Naive B cell (primary cell): ENCODE data around the gene GP5. TPM values are rescaled to one million over a fixed set of nuclear protein-coding genes. Genes with fewer than 3 reads are reported as not detected.

Experiments used
- ATAC-seq, 2 donors: fragments of 150-1000 bp; cut with Tn5 transposase; 2 replicates each; pipeline ENCODE4 v1.10.0; 2021; ENCODE audit warnings: low read depth in 2 of 2, mild to moderate bottlenecking in 2 of 2, moderate library complexity in 2 of 2
- DNase-seq: peaks from one replicate; pipeline ENCODE4 v3.0.0; 2022
- H3K27ac Mint-ChIP-seq, 6 donors: one replicate each; pipeline ENCODE4 v1.8.0; 2020 to 2022; ENCODE audit warnings: mild to moderate bottlenecking in 6 of 6, mixed read lengths in 6 of 6, moderate library complexity in 5 of 6, inconsistent platforms in 2 of 6
- H3K27me3 Mint-ChIP-seq, 3 donors: one replicate each; pipeline ENCODE4 v1.8.0; 2021 to 2022; ENCODE audit warnings: mixed read lengths in 3 of 3, mild to moderate bottlenecking in 1 of 3
- H3K36me3 Mint-ChIP-seq, 2 donors: one replicate each; pipeline ENCODE4 v1.8.0; 2020 to 2022; ENCODE audit warnings: mixed read lengths in 2 of 2, inconsistent platforms in 1 of 2, mild to moderate bottlenecking in 1 of 2
- H3K4me1 Mint-ChIP-seq, 3 donors: one replicate each; pipeline ENCODE4 v1.8.0; 2020 to 2022; ENCODE audit warnings: mixed read lengths in 3 of 3, inconsistent platforms in 1 of 3, mild to moderate bottlenecking in 1 of 3, moderate library complexity in 1 of 3
- H3K4me3 Mint-ChIP-seq, 8 donors: one replicate each; pipeline ENCODE4 v1.8.0; 2020 to 2022; ENCODE audit warnings: mild to moderate bottlenecking in 8 of 8, mixed read lengths in 8 of 8, moderate library complexity in 8 of 8, inconsistent platforms in 2 of 8
- H3K9me3 Mint-ChIP-seq, 7 donors: one replicate each; pipeline ENCODE4 v1.8.0; 2020 to 2022; ENCODE audit warnings: mixed read lengths in 7 of 7, mild to moderate bottlenecking in 5 of 7, inconsistent platforms in 2 of 7, moderate library complexity in 1 of 7
- polyA plus RNA-seq, 6 donors: library from polyadenylated mRNA; unstranded; fragments of 300-500 nt; fragmentation: Illumina TruSeq; gene quantifications; one replicate each; pipeline ENCODE4 v1.2.3, GENCODE V29; 2021; ENCODE audit warnings: low read depth in 6 of 6

GP5 gene
- polyA plus RNA-seq, 6 donors from 2014 or later = 0.17 to 0.21 TPM; not detected in 4

- peaks cover 8 to 11% of the 10 kb centered on the region in 2 donors for H3K36me3 Mint-ChIP-seq
- peaks cover 22 to 34% (median 30%) of the 10 kb centered on the region in 3 donors for H3K4me1 Mint-ChIP-seq
- ATAC-seq = no peak
- peaks cover 33 to 75% (median 44%) of the 10 kb centered on the region in 3 donors for H3K27me3 Mint-ChIP-seq
- peaks cover 5 to 14% (median 10%) of the 10 kb centered on the region in 7 donors for H3K9me3 Mint-ChIP-seq
- no peak overlapping the region for H3K27ac Mint-ChIP-seq
- no peak for DNase-seq
- peak overlapping the region in 7 of 8 donors; percentile 30 to 86 (median 57) for H3K4me3 Mint-ChIP-seq
These were observed 3.9 kb downstream of the GP5 start for GRCh38 chr3:194395212-194395611.

GRCh38 chr3:194392576-194392975, 6.5 kb downstream of the GP5 start:
- Mint-ChIP-seq H3K9me3 (peaks cover 5 to 23% (median 14%) of the 10 kb centered on the region in 7 donors), H3K4me1 (peaks cover 7 to 20% (median 11%) of the 10 kb centered on the region in 3 donors), H3K4me3 (no peak overlapping the region), H3K27ac (peak overlapping the region in 1 of 6 donors; percentile 67), H3K27me3 (peaks cover 23 to 64% (median 39%) of the 10 kb centered on the region in 3 donors), H3K36me3 (peaks cover 8 to 12% of the 10 kb centered on the region in 2 donors)
- ATAC-seq = no peak
- DNase-seq = no peak

GRCh38 chr3:194390835-194391234, 8.2 kb downstream of the GP5 start:
- Mint-ChIP-seq H3K27me3 (peaks cover 15 to 52% (median 36%) of the 10 kb centered on the region in 3 donors), H3K27ac (no peak overlapping the region), H3K4me1 (peaks cover 0 to 4% (median 0%) of the 10 kb centered on the region in 3 donors), H3K4me3 (no peak overlapping the region), H3K36me3 (peaks cover 8 to 12% of the 10 kb centered on the region in 2 donors), H3K9me3 (peaks cover 5 to 23% (median 14%) of the 10 kb centered on the region in 7 donors)
- no peak for DNase-seq
- no peak for ATAC-seq

- H3K36me3 Mint-ChIP-seq = peaks cover 8 to 12% of the 10 kb centered on the region in 2 donors
- no peak overlapping the region for H3K27ac Mint-ChIP-seq
- DNase-seq = no peak
These were observed 9.8 kb downstream of the GP5 start for GRCh38 chr3:194389269-194389668.

GRCh38 chr3:194387926-194388418, 11.1 kb downstream of the GP5 start:
- ATAC-seq = no peak
- Mint-ChIP-seq H3K4me1 (no peaks in the 10 kb centered on the region), H3K36me3 (peaks cover 8 to 12% of the 10 kb centered on the region in 2 donors), H3K4me3 (no peak overlapping the region), H3K27ac (no peak overlapping the region), H3K9me3 (peaks cover 5 to 23% (median 14%) of the 10 kb centered on the region in 7 donors), H3K27me3 (peaks cover 13 to 61% (median 49%) of the 10 kb centered on the region in 3 donors)
- no peak for DNase-seq

More at GRCh38 chr3:194389269-194389668, 9.8 kb downstream of the GP5 start:
- H3K4me1 Mint-ChIP-seq = no peaks in the 10 kb centered on the region
- H3K4me3 Mint-ChIP-seq = no peak overlapping the region
- H3K27me3 Mint-ChIP-seq = peaks cover 13 to 49% (median 38%) of the 10 kb centered on the region in 3 donors
- H3K9me3 Mint-ChIP-seq = peaks cover 5 to 23% (median 14%) of the 10 kb centered on the region in 7 donors
- ATAC-seq = no peak

- no peak overlapping the region for H3K4me3 Mint-ChIP-seq
- peaks cover 5 to 23% (median 14%) of the 10 kb centered on the region in 7 donors for H3K9me3 Mint-ChIP-seq
- H3K27ac Mint-ChIP-seq = no peak overlapping the region
- H3K4me1 Mint-ChIP-seq = no peaks in the 10 kb centered on the region
- peaks cover 13 to 62% (median 56%) of the 10 kb centered on the region in 3 donors for H3K27me3 Mint-ChIP-seq
- H3K36me3 Mint-ChIP-seq = peaks cover 8 to 12% of the 10 kb centered on the region in 2 donors
- no peak for ATAC-seq
- no peak for DNase-seq
These were observed 11.8 kb downstream of the GP5 start for GRCh38 chr3:194387276-194387675.

- Mint-ChIP-seq H3K27ac (no peak overlapping the region), H3K9me3 (peaks cover 5 to 23% (median 14%) of the 10 kb centered on the region in 7 donors), H3K27me3 (peaks cover 13 to 60% (median 57%) of the 10 kb centered on the region in 3 donors), H3K4me1 (no peaks in the 10 kb centered on the region), H3K36me3 (peaks cover 8 to 12% of the 10 kb centered on the region in 2 donors), H3K4me3 (no peak overlapping the region)
- no peak for DNase-seq
- ATAC-seq = no peak
These were observed 12.4 kb downstream of the GP5 start for GRCh38 chr3:194386648-194387047.

- ATAC-seq (no peak), DNase-seq (no peak)
- Mint-ChIP-seq H3K4me1 (no peaks in the 10 kb centered on the region), H3K27me3 (peaks cover 13 to 62% (median 57%) of the 10 kb centered on the region in 3 donors), H3K4me3 (no peak overlapping the region), H3K27ac (no peak overlapping the region), H3K36me3 (peaks cover 8 to 9% of the 10 kb centered on the region in 2 donors), H3K9me3 (peaks cover 5 to 18% (median 10%) of the 10 kb centered on the region in 7 donors)
These were observed 13.0 kb downstream of the GP5 start for GRCh38 chr3:194386066-194386465.

- ATAC-seq (no peak), DNase-seq (no peak)
- no peaks in the 10 kb centered on the region for H3K36me3 Mint-ChIP-seq
- H3K27me3 Mint-ChIP-seq = peaks cover 15 to 59% (median 54%) of the 10 kb centered on the region in 3 donors
- no peak overlapping the region for H3K27ac Mint-ChIP-seq
- no peak overlapping the region for H3K4me3 Mint-ChIP-seq
- H3K9me3 Mint-ChIP-seq = peaks cover 0 to 4% (median 0%) of the 10 kb centered on the region in 7 donors
- no peaks in the 10 kb centered on the region for H3K4me1 Mint-ChIP-seq
These were observed 14.5 kb downstream of the GP5 start for GRCh38 chr3:194384569-194385001.

GRCh38 chr3:194384156-194384555, 14.9 kb downstream of the GP5 start:
- no peak for ATAC-seq
- H3K27ac Mint-ChIP-seq = no peak overlapping the region
- H3K27me3 Mint-ChIP-seq = peaks cover 15 to 54% (median 50%) of the 10 kb centered on the region in 3 donors
- H3K4me1 Mint-ChIP-seq = no peaks in the 10 kb centered on the region
- no peak overlapping the region for H3K4me3 Mint-ChIP-seq
- no peaks in the 10 kb centered on the region for H3K36me3 Mint-ChIP-seq
- no peaks in the 10 kb centered on the region for H3K9me3 Mint-ChIP-seq
- DNase-seq = no peak

GRCh38 chr3:194383276-194383940, 15.7 kb downstream of the GP5 start:
- no peaks in the 10 kb centered on the region for H3K36me3 Mint-ChIP-seq
- peaks cover 0 to 2% (median 0%) of the 10 kb centered on the region in 7 donors for H3K9me3 Mint-ChIP-seq
- ATAC-seq (no peak), DNase-seq (no peak)
- H3K27ac Mint-ChIP-seq = peak overlapping the region in 1 of 6 donors; percentile 5
- H3K4me3 Mint-ChIP-seq = no peak overlapping the region
- H3K27me3 Mint-ChIP-seq = peaks cover 15 to 61% (median 58%) of the 10 kb centered on the region in 3 donors
- no peaks in the 10 kb centered on the region for H3K4me1 Mint-ChIP-seq

GRCh38 chr3:194382892-194383223, 16.2 kb downstream of the GP5 start:
- DNase-seq (no peak), ATAC-seq (no peak)
- Mint-ChIP-seq H3K9me3 (peaks cover 0 to 2% (median 0%) of the 10 kb centered on the region in 7 donors), H3K27me3 (peaks cover 15 to 63% (median 60%) of the 10 kb centered on the region in 3 donors), H3K36me3 (no peaks in the 10 kb centered on the region), H3K4me1 (no peaks in the 10 kb centered on the region), H3K27ac (no peak overlapping the region), H3K4me3 (no peak overlapping the region)

GRCh38 chr3:194382196-194382891, 16.7 kb downstream of the GP5 start:
- no peaks in the 10 kb centered on the region for H3K4me1 Mint-ChIP-seq
- H3K27ac Mint-ChIP-seq = no peak overlapping the region
- H3K4me3 Mint-ChIP-seq = no peak overlapping the region
- H3K27me3 Mint-ChIP-seq = peaks cover 15 to 59% (median 55%) of the 10 kb centered on the region in 3 donors
- no peaks in the 10 kb centered on the region for H3K36me3 Mint-ChIP-seq
- no peak for ATAC-seq
- H3K9me3 Mint-ChIP-seq = peaks cover 0 to 2% (median 0%) of the 10 kb centered on the region in 7 donors
- no peak for DNase-seq
